HG02610 (cell line): Measurements from ENCODE around the gene BIVM.
A peak's percentile ranks its signal among the peaks of the same experiment; 100 is the strongest.

Experiments used
- ATAC-seq: cut with Tn5 transposase; IDR thresholded peaks from one replicate; pipeline ENCODE4 v1.9.1; 2021; ENCODE audit warnings: mild to moderate bottlenecking, moderate library complexity; ENCODE audit not compliant: unreplicated experiment

The BIVM gene

DNA sequence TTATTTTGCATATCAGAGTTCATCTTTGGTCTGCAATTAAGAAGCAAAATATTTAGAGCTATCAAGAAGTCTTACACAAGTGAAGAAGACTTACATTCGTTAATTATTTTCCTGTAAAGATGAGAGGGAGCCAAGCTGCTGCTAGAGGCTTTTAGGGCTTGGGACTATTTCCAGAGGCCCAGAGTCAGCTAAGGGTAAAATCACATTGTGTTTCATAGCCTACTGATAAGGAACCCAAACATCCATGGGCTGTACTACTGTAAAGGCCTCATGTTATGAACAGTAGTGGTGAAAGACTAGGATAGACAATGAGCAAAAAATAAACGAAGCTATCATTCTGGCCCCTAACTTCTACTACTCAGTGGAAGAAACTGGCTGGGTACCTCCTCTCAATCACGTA is 14.4 kb upstream of the BIVM start:
- no peak for ATAC-seq

DNA sequence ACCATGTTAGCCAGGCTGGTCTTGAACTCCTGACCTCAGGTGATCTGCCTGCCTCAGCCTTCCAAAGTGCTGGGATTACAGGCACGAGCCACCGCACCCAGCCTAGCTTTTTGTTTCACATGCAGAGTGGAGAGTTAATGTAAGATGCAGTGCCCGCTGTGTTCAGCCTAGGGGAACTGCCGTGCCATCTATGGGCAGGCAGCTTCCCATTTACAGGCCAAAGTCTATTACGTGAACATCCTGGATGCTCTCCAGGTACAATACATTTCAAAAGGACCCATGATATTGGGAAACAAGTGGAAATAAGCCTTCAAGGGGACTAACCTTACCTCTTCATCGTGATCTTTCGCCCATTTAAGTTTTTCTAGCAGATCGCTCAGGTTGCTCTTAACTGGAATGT is 10.2 kb upstream of the BIVM start:
- no peak for ATAC-seq

DNA sequence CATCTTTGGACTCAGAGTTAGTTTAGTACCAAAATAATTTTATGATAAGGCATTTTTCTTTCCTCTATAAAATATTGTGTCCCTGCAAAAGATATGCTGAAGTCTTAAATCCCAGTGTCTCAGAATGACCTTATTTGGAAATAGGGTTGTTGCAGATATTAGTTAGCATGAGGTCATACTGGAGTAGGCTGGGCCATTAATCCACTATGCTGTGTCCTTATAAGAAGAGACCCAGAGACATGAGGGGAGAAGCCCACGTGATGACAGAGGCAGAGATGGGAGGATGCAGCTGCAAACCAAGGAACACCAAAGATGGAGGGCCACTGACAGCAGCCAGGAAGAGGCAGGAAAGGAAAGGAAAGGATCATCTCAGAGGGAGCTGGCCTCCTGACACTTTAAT is 6.5 kb upstream of the BIVM start:
- no peak for ATAC-seq

DNA sequence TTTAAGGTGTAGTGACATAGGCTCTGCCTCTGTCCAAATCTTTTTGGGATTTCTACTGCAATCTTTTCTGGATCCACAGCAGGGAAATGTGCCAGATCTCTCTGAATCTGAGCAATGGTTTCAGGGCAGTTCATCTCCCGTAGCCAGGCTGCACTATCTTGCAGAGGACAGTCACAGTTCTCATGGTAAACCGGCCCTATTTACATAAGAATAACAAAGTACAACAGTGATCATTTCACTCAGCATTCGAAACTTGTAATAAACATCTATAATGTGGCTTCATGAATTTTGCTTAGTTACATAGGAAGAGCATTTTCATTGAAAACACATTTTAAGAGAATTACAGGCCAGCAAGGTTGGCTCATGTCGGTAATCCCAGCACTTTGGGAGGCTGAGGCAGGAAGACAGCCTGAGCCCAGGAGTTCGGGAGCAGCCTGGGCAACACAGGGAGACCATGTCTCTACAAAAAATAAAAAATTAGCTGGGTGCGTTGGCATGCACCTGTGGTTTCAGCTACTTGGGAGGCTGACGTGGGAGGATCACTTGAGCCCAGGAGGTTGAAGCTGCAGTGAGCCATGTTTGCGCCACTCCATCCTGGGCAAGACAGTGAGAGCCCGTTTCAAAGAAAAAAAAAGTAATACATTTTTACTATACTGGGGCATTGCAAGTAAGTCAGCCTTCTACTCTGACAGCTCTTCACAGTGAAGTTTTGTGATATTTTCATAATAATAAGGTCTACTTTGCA is 5.1 kb upstream of the BIVM start:
- no peak for ATAC-seq

DNA sequence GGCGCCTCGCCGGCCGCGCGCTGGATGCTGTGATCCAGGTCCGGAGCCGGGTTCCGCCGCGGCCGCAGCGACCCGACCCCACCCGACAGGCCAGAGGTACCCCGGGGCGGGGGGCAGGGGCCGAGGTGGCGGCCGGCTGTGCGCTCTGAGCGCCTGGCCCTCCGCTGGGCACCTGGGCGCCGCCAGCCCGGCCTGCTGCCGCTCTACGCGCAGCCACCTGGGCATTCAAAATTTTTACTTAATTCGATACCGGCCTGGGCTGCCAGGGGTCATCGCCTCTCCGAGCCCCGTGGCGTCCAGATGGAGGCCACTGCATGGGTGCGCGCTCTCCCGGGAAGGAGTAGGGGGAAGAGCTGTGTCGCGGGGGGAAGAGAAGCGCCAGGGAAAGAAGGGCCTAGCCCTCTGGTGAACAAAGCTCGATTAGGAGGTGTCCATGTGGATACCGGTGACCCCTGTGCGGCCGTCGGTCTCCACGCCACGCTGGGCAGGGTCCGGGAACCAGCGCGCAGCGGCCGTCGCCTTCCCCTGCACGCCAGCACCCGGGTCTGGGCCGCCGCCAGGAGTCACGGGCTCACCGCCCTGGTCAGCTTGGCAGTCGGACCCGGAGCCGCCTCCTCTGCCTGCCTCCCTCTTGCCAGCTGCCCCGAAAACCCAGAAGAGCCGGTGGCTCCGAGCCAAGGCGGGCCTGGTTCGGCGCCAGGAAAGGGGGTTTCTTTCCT is 666 bp downstream of the BIVM start:
- ATAC-seq: peak; percentile 4

DNA sequence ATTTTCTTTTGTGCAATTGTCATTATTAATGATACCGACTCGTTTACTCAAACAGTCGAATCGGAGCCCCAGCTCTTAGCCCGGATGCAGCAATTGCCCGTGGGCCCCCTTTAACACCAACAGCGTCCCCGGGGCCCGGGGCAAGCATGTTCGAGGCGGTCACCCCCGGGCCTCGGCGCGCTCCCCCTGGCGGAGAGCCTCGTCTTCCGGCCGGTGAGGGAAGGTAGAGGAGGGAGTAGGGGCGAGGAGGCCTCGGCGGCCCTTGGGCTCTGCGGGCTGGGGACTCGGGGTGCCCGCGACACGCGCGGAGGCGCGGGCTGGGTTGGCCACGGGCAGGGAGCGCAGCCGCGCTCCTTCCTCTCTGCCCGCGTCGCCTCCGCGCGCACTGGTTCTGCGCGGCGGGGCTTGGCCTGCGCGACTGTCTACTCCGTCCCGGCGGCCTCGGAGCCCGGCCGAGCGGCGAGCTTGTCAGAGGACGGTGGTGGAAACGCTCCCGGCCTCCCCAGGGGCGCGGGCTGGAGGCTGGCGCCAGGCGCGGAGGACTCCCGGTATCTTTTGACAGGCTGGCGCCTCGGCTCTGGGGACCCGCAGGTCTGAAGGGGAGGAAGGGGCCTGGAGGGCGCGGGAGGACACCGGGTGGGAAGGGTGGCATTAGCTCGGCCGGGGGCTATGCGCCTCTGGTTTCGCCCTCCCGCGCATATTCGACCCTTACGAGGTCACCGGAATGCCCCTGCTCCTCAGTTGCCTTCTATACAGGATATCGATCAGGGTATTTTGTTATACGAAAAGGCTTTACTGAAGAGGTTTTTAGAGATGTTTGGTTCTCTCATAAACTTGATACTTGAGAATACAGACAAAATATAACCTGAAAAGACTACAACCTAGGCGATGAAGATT is 1.5 kb downstream of the BIVM start:
- ATAC-seq: peak; percentile 82

DNA sequence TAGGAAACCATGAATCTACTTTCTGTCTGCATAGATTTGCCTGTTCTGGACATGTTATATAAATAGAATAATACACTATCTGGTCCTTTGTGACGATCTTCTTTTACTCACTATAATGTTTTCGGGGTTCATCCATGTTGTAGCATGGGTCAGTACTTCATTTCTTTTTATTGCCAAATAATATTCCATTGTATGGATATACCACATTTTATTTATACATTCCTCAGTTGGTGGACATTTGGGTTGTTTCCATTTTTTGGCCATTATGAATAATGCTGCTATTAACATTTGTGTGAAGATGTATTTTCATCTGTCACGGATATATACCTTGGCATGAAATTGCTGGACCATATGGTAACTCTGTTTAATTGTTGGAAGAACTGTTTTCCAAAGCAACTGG is 6.8 kb downstream of the BIVM start:
- no peak for ATAC-seq

DNA sequence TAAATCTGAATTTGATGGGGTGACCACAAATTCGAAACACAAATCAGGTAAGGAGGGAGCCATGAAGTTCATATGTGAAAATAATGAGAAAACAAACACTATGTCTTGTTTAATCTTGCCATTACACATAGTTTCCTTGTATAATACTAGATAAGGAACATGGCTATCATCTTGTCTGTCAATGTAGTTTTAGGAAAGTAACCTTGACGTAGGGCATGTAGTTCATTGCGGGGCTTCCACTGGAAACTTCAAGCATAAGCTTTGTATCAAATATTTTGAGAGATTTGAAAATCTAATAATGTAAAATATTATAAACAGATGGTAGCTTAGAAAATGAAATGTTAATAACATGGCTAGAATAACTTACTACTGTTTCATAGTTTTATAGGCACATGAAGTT is 8.8 kb downstream of the BIVM start:
- no peak for ATAC-seq

DNA sequence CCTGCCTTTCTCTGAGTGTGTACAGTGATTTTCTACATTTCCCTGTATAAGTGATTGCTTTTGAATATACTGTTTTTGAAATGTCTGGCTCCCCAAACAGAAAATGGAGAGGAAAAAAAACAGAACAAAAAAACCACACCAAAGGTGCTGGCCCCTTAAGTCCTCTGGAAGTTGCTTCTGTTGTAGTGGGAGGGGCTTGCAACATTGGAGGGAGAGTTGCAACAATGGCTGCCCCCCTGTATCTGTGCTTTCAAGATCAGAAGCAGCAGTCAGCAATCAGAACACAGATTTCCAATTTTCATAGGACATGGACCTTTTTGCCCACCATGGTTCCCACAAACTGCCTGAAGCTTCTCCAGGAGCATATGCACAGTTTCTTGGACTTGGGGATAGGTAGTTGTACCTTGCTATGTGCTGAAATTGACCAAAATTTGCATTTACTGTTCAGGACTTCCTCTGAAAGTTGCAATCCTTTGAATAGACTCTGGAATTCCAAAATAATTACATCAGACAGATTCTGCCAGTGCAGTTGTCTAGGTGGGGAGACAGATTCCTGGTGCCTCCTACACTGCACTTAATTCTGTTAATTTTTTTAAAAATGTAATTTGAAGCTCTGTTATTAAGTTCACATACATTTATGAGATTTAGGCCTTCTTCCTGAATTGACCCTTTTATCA is 13.8 kb downstream of the BIVM start:
- ATAC-seq: no peak

DNA sequence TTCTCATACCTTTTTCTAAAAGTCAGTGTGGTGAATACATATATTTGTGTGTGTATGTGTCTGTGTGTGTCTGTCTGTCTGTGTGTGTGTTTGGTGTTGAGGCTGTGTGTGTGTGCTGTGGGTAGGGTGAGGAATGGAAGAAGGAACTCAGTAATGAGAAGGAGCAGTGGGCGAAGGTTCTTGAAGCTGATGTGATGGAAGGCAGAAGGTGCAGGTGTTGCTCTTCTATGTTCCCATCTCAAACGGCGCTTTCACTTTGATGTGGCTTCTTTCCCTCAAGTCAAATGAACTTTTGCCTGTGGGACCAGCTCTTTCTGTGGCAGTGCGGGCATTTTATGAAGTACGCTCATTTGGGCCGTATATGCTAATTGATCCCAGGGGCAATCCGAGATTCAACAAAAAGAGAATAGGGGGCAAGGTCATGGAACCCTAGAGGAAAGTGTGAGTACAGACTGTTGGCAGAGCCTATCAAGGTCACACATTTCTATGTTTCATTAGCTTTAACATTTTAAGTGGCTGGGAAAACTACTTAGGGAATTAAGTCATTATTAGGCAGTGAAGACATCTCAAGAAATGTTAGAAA is 15.2 kb downstream of the BIVM start:
- peak; percentile 40 for ATAC-seq

DNA sequence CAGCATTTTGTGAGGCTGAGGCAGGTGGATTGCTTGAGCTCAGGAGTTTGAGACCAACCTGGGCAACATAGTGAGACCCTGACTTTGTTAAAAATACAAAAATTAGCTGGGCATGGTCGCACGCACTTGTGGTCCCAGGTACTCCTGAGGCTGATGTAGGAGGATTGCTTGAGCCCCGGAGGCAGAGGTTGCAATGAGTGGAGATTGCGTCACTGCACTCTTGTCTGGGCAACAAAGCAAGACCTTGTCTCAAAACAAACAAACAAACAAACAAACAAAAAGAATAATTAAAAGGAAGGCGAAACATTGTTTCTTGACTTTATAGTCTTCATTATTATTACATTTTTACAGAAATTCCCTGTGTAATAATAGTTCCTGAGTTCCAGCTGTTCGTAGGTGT is 15.9 kb downstream of the BIVM start:
- ATAC-seq: no peak

DNA sequence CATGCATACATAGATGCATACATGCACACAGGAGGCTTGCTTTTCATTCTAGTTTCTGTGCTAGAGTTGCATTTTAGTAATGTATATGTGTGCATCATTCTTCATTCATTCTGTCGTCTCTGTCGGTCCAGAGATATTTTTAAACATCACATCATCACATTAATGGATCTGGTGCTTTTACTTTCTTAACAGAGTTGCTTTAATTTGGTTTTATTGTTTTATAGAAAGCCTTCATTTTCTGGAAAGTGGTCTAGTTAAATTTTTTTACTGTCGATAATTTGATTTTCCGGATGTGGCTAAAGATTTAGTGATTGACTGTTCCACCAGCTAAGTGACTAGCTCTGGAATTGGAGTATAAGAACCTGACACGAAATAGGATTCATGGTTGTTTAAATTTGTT is 16.9 kb downstream of the BIVM start:
- no peak for ATAC-seq

DNA sequence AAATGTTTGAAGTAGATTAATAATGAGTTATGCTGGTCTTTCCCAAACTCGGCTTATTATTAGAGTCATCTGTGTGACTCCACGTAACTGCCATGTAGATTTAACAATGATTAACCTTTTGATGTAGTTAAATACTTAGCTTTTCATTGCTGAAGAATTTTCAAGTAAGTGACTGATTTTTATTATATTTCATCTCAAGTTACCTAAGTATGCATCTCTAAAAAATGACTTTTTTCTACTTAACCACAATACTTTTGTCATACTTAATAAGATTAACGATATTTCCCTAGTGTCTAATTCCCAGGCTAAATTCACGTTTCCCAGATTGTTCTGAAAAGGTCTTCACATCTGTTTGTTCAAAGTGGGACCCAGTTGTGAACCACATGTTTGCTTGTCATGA is 17.8 kb downstream of the BIVM start:
- no peak for ATAC-seq

DNA sequence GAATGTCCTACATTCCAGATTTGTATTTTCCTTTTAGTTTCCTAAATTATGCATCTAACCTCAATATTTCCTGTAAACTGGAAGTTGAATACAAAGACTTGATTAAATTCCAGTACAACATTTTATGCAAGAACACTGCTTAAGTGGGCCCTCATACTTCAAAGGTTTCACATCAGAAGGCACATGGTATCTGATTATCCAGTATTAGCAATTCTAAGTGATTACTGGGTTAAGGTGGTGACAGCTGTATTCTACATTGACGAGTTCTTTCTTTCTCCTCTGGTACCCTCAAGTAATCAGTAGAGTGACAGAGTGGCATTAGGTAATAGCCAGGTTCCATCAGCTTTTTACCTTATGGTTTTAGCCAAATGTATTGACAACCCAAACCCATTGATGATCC is 18.3 kb downstream of the BIVM start:
- ATAC-seq: no peak

DNA sequence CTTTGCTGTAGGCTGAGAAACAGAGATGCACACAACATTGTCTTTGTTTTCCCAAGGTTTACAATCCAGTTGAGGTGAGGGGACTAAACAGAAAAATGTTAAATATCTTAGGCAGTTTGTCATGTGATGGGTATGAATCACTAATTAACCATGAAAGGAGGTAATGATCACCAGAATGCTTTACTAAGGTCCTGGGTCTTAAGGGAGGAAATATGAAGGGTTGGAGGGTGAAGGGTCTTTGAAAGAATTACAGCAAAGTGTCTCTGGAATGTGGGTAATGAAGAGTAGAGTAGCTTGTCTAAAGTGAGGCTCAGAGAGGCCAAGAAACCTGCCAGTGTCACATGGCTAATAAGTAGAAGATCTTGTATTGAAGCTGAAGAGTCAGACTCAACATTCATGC is 19.0 kb downstream of the BIVM start:
- no peak for ATAC-seq

DNA sequence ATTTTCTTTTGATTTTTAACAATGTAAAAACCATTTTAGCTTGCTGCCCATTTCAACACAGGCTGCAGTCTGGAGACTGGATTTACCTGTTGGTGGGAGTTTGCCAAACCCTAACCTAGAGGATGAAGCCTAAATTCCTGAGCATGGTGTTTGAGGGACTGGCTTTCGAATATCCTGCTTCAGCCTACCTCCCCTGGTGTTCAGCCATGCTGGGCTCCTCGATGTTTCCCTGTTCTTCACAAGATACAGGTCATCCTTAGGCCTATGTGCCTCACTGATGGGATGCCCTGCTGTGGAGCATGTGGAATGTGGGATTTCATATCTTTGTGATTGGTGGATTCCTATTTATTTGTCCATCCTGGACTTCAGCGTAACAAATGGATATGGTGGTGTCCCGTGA is 26.5 kb downstream of the BIVM start:
- ATAC-seq: no peak

DNA sequence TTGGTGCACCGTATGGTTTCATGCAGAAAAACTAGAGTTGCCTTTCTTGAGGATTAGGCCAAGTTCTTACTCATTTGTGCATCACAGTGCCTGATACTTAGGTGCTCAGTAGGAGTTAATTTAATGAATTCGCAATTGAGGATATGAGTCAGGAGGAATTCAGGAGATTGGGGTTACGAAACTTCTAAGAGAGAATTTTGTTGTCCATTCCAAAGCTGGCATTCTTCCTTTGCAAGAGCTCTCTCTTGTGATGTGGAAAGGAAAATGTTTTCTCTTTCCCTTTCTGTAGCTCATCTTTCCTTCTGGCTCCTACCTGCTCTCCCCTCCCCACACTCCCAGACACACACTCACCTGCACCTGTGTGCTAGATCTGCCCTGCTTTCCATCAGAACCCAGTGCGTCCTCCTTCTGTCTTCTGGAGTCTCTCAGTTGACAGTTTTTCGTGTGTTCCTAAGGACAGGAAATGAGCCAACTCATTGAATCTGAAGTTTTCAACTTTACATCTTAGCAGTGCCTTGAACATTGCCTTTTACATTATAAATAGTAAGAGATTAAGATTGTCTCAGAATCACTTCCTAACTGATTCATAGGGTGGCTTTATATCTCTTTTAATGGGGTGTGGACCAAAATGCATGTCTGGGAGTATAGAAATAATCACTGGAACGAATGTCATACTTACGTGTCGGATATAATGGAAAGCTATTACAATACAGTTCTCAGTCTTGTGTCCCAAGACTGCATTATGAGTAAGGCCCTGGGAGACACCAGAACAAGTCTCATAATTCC is 27.2 kb downstream of the BIVM start:
- no peak for ATAC-seq

DNA sequence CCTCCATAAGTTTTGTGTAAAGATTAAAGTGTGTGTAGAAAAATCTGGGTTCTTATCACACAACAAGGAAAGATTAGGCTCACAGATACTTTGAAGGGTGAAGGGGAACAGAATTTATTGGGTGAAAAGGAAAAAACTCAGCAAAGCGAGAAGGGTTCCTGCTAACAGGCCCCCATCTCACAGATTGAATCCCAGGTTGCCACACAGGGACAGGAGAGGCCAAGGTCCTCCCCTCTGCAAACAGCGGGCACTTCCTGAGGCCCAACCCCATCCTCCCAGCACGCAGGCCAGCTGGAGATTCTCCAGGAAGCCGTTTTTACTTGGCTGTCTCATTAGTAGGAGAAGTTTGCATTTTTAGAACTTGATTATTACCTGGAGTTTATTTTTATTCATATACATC is 31.7 kb downstream of the BIVM start:
- no peak for ATAC-seq

DNA sequence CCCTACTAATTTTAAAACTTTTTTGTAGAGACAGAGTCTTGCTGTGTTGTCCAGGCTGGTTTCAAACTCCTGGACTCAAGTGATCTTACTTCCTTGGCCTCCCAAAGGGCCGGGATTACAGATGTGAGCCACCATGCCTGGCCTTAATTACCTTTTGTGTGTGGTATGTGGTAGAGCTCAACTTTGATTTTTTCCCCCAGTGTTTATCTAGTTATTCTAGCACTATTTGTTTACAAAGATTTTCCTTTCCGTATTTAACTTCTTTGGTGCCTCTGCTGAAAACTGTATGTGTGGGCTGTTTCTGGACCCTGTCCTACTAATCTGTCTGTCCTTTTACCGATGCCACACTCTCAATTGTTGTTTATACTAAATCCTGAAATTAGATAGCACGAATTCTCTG is 37.6 kb downstream of the BIVM start:
- ATAC-seq: no peak

DNA sequence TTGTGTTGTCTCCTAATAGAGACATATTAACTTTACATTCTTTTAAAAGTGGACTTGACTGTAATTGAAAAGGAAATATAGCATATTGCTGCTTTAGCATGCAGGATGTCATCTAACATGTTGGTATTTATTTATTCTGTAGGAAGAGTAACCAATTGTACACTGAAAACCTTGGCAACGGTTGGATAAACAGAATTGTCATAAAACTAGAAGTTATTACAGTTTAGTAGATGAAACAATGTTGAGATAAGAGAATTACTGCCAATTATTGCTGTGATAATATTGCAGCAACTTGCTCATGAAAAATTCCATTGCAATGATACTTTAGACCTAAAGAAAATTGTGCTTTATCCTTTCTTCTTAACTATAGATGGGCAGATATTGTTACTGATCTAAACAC is 39.4 kb downstream of the BIVM start:
- no peak for ATAC-seq
